B cell (primary cell): ENCODE measurements around the gene CPNE9. TPM values are rescaled to one million over a fixed set of nuclear protein-coding genes. Genes with fewer than 3 reads are reported as not detected.

ENCODE experiments used
- ATAC-seq: fragments of 200-7000 bp; cut with Tn5 transposase; one replicate; pipeline ENCODE4 v1.10.0; 2021; ENCODE audit warnings: low read depth, mild to moderate bottlenecking, moderate number of reproducible peaks, moderate library complexity
- CTCF ChIA-PET: fragments of 350-600 bp; sonication (Branson Sonifier 250); formaldehyde crosslinking; loops from one replicate; lab custom pipeline; 2021; ENCODE audit warnings: antibody characterized with exemption, inconsistent platforms; lab: Charles Lee
- POLR2A ChIA-PET: fragments of 350-600 bp; sonication (Branson Sonifier 250); formaldehyde crosslinking; loops from one replicate; lab custom pipeline; 2021; ENCODE audit warnings: antibody characterized with exemption; lab: Charles Lee
- DNase-seq: peaks from one replicate; pipeline ENCODE4 v3.0.0; 2013
- H2AFZ ChIP-seq: 2 replicates; pipeline ENCODE4 v1.6.1; 2012; ENCODE audit warnings: mild to moderate bottlenecking, low read depth, low read length; ENCODE audit not compliant: insufficient read depth, poor library complexity, severe bottlenecking
- H3K27ac ChIP-seq, 2 donors: 1 replicate in 1 of 2; 2 replicates in 1 of 2; pipeline ENCODE4 v1.5.1; 2012 to 2013; ENCODE audit warnings: low read length in 2 of 2, mild to moderate bottlenecking in 2 of 2, moderate library complexity in 1 of 2
- H3K27me3 ChIP-seq, 4 experiments: fragments of 200-600 bp in 1 of 4; sonication (generic) in 1 of 4; replicated peaks in 1 of 4; 1 replicate in 2 of 4; 2 replicates in 2 of 4; pipeline versions ENCODE4 v1.6.1 to v1.7.0; 2013 to 2016; ENCODE audit warnings: low read length in 3 of 4, mild to moderate bottlenecking in 2 of 4, mixed read lengths in 1 of 4, moderate library complexity in 1 of 4; ENCODE audit not compliant: insufficient read depth in 4 of 4, control insufficient read depth in 3 of 4; ENCODE audit errors: control extremely low read depth in 1 of 4
- H3K36me3 ChIP-seq, 2 experiments: replicated peaks in 1 of 2; 1 replicate in 1 of 2; 2 replicates in 1 of 2; pipeline versions ENCODE4 v1.6.1 to v1.7.1; 2013; ENCODE audit warnings: low read length in 1 of 2; ENCODE audit not compliant: insufficient read depth in 2 of 2, control insufficient read depth in 1 of 2; ENCODE audit errors: control extremely low read depth in 1 of 2, extremely low read depth in 1 of 2
- H3K4me1 ChIP-seq, 2 donors: fragments of 200-600 bp in 1 of 2; sonication (generic) in 1 of 2; 1 replicate in 1 of 2; 2 replicates in 1 of 2; pipeline versions ENCODE4 v1.5.1 to v1.6.1; 2013 to 2017; ENCODE audit warnings: low read length in 2 of 2; ENCODE audit not compliant: control insufficient read depth in 2 of 2, insufficient read depth in 2 of 2
- H3K4me2 ChIP-seq: replicated peaks from 2 replicates; pipeline ENCODE3; 2012; ENCODE audit warnings: mild to moderate bottlenecking, low read depth, low read length; ENCODE audit not compliant: poor library complexity, severe bottlenecking
- H3K4me3 ChIP-seq, 5 experiments: fragments of 200-600 bp in 1 of 5; sonication (generic) in 1 of 5; 1 replicate in 3 of 5; 2 replicates in 2 of 5; pipeline versions ENCODE4 v1.5.1 to v1.7.0; 2011 to 2016; ENCODE audit warnings: low read length in 4 of 5, mild to moderate bottlenecking in 4 of 5, low read depth in 2 of 5, control low read depth in 1 of 5, moderate library complexity in 1 of 5; ENCODE audit not compliant: insufficient read depth in 1 of 5; ENCODE audit errors: control extremely low read depth in 1 of 5, extremely low read depth in 1 of 5
- H3K79me2 ChIP-seq: fragments of 200-600 bp; sonication (generic); one replicate; pipeline ENCODE4 v1.6.0; 2016; ENCODE audit warnings: low read length; ENCODE audit not compliant: control insufficient read depth, insufficient read depth
- H3K9ac ChIP-seq: fragments of 200-600 bp; sonication (generic); 2 replicates; pipeline ENCODE4 v1.6.1; 2017; ENCODE audit warnings: mild to moderate bottlenecking, low read length, moderate library complexity
- H3K9me3 ChIP-seq, 3 donors: one replicate each; pipeline versions ENCODE4 v1.6.1 to v1.7.1; 2013; ENCODE audit warnings: low read length in 2 of 3; ENCODE audit not compliant: control insufficient read depth in 2 of 3, insufficient read depth in 1 of 3; ENCODE audit errors: control extremely low read depth in 1 of 3
- H4K20me1 ChIP-seq: 2 replicates; pipeline ENCODE4 v1.6.0; 2012; ENCODE audit warnings: mild to moderate bottlenecking, low read length; ENCODE audit not compliant: insufficient read depth, control insufficient read depth, poor library complexity, severe bottlenecking
- H3K27ac Mint-ChIP-seq: one replicate; pipeline ENCODE4 v1.8.0; 2021; ENCODE audit warnings: mixed read lengths
- H3K27me3 Mint-ChIP-seq: one replicate; pipeline ENCODE4 v1.8.0; 2021; ENCODE audit warnings: mixed read lengths
- H3K4me1 Mint-ChIP-seq: one replicate; pipeline ENCODE4 v1.8.0; 2021; ENCODE audit warnings: mixed read lengths
- H3K4me3 Mint-ChIP-seq: one replicate; pipeline ENCODE4 v1.8.0; 2021; ENCODE audit warnings: mixed read lengths
- H3K9me3 Mint-ChIP-seq: one replicate; pipeline ENCODE4 v1.8.0; 2022; ENCODE audit warnings: mixed read lengths; ENCODE audit not compliant: insufficient read depth
- EZH2 ChIP-seq: IDR thresholded peaks from 2 replicates; pipeline ENCODE4 v1.6.1; 2012; ENCODE audit warnings: borderline replicate concordance, low read depth, mild to moderate bottlenecking, moderate library complexity, low read length; ENCODE audit not compliant: insufficient read depth, poor library complexity, severe bottlenecking
- WGBS: methylation state at CpG from one replicate; pipeline ENCODE4 v1.1.5; 2013; ENCODE audit warnings: missing lambda C conversion rate; ENCODE audit not compliant: insufficient coverage; 5-methylcytosine and 5-hydroxymethylcytosine counted together
- intact Hi-C: fragments of 100-400 bp; cut with micrococcal nuclease; formaldehyde crosslinking; loops from one replicate; pipeline ENCODE4 v1.10.0; 2022
- polyA plus RNA-seq: library from polyadenylated mRNA; depleted of rRNA; stranded (reverse); fragments of >200 nt; gene quantifications from 2 replicates; pipeline ENCODE4 v1.2.3, GENCODE V29; 2012
- total RNA-seq, 2 donors: library from RNA; stranded (reverse); fragments of 120-200 nt in 1 of 2; gene quantifications; 1 replicate in 1 of 2; 2 replicates in 1 of 2; pipeline versions ENCODE4 v1.2.3 to v1.2.4, GENCODE V29; 2013 to 2022
- TF ChIP-seq, protein P1 (sequence below): fragments of 200-600 bp; IDR thresholded peaks from one replicate; pipeline ENCODE4 v1.8.0; 2022; ENCODE audit warnings: antibody characterized with exemption, mild to moderate bottlenecking

The CPNE9 gene
- total and polyA plus RNA-seq, 2 donors (not counting 1 experiment from before 2014, with no cell fraction given) = 0.30 to 0.37 TPM

DNA sequence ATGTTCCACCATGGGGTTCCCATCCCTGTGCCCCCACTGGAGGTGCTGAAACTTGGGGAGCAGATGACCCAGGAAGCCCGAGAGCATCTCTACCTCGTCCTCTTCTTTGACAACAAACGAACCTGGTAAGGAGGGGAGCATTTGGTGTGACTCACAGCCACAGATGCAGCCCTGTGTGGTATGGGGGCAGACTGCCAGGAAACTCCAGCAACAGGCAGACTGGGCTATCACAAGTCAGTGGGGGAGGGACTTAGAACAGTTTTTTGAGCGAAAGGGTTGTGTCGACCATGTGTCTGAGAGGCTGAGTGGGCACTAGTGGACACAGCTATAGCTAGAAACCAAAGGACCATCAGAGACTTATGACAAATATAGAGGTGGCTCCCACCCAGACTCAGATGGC is 42.7 kb downstream of the CPNE9 start:
- Mint-ChIP-seq H3K4me3 (no peak overlapping the region), H3K27ac (no peak overlapping the region), H3K4me1 (peaks cover 25% of the 10 kb centered on the region), H3K9me3 (no peaks in the 10 kb centered on the region), H3K27me3 (no peaks in the 10 kb centered on the region)
- Histone ChIP-seq H3K9ac (no peak overlapping the region), H2AFZ (no peak overlapping the region), H3K4me1 (peaks cover 14 to 19% of the 10 kb centered on the region in 2 donors), H3K9me3 (no peaks in the 10 kb centered on the region), H3K36me3 (peaks cover 1 to 63% of the 10 kb centered on the region in 2 experiments), H4K20me1 (peaks cover under 1% of the 10 kb centered on the region), H3K4me2 (no peak overlapping the region), H3K79me2 (peaks cover 9% of the 10 kb centered on the region), H3K4me3 (no peak overlapping the region), H3K27me3 (no peaks in the 10 kb centered on the region), H3K27ac (no peak overlapping the region)
- DNase-seq = no peak
- ATAC-seq = no peak
- ChIA-PET CTCF (no interaction called here), POLR2A (no interaction called here)
- TF ChIP-seq, protein P1, sequence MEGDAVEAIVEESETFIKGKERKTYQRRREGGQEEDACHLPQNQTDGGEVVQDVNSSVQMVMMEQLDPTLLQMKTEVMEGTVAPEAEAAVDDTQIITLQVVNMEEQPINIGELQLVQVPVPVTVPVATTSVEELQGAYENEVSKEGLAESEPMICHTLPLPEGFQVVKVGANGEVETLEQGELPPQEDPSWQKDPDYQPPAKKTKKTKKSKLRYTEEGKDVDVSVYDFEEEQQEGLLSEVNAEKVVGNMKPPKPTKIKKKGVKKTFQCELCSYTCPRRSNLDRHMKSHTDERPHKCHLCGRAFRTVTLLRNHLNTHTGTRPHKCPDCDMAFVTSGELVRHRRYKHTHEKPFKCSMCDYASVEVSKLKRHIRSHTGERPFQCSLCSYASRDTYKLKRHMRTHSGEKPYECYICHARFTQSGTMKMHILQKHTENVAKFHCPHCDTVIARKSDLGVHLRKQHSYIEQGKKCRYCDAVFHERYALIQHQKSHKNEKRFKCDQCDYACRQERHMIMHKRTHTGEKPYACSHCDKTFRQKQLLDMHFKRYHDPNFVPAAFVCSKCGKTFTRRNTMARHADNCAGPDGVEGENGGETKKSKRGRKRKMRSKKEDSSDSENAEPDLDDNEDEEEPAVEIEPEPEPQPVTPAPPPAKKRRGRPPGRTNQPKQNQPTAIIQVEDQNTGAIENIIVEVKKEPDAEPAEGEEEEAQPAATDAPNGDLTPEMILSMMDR = no peak
- no peak for TF ChIP-seq EZH2
- intact Hi-C loops = no loop called here
- WGBS = 78% methylated on average over 3 of the region's 5 CpGs

DNA sequence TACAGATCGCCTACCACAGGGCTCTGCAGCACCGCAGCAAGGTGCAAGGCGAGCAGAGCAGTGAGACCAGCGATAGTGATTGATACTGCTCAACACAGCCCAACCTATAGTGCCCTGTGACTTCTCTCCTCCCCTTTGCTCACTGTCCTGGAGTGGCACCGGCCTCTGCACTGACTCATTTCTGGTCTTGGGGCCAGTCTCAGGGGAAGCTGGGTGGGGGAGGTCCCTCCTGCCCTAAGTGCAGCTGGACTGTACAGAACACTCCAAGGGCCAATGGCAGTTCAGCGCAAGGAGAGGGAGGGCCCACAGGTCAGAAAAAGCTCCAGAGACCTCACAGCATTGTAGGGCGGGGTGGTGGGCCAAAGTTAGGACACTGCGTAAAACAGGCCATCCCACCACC is 43.6 kb downstream of the CPNE9 start:
- Histone ChIP-seq H3K4me1 (peaks cover 24 to 29% of the 10 kb centered on the region in 2 donors), H3K9me3 (no peaks in the 10 kb centered on the region), H3K36me3 (peaks cover 4 to 58% of the 10 kb centered on the region in 2 experiments), H2AFZ (no peak overlapping the region), H3K27me3 (no peaks in the 10 kb centered on the region), H3K4me3 (no peak overlapping the region), H3K79me2 (peaks cover 16% of the 10 kb centered on the region), H4K20me1 (no peaks in the 10 kb centered on the region), H3K4me2 (no peak overlapping the region), H3K9ac (no peak overlapping the region), H3K27ac (no peak overlapping the region)
- H3K9me3 Mint-ChIP-seq = no peaks in the 10 kb centered on the region
- no peak overlapping the region for H3K27ac Mint-ChIP-seq
- DNase-seq = no peak
- CTCF ChIA-PET = no interaction called here
- no peak for ATAC-seq
- WGBS = 77% methylated on average over 6 of the region's 8 CpGs
- no peaks in the 10 kb centered on the region for H3K27me3 Mint-ChIP-seq
- TF ChIP-seq, protein P1 = no peak
- no peak for TF ChIP-seq EZH2
- no peak overlapping the region for H3K4me3 Mint-ChIP-seq
- peaks cover 34% of the 10 kb centered on the region for H3K4me1 Mint-ChIP-seq
- POLR2A ChIA-PET = interaction anchor here (1.6 kb wide), 1 partner anchor 10 kb away, joined by 4 read pairs; no protein-coding TSS in a partner anchor
- intact Hi-C loops = no loop called here
